ENCODE data around the gene GALNT9. TPM values are rescaled to one million over a fixed set of nuclear protein-coding genes. Genes with fewer than 3 reads are reported as not detected.

GALNT9 gene
- total RNA-seq, 4 donors from 2014 or later = not detected

GRCh38 chr12:132216354-132216987 lies 112.9 kb downstream of the GALNT9 start:
- TF ChIP-seq CTCF (IDR thresholded peaks at IDR 0.05) (no peak), POLR2A (IDR thresholded peaks at IDR 0.05) (no peak)
- H3K4me3 ChIP-seq = no peak overlapping the region
- no peaks in the 10 kb centered on the region for H3K4me1 ChIP-seq
- WGBS, 2 donors = 58 to 65% methylated on average over 9 to 18 of the region's 21 CpGs
- H3K27ac ChIP-seq = no peak overlapping the region
- H3K27me3 ChIP-seq = peaks cover 0 to 80% (median 0%) of the 10 kb centered on the region in 4 donors
- no peaks in the 10 kb centered on the region for H3K9me3 ChIP-seq
- no peak for DNase-seq
- H3K36me3 ChIP-seq = no peaks in the 10 kb centered on the region
- intact Hi-C loops (cut with DNase I) = no loop called here

DNA sequence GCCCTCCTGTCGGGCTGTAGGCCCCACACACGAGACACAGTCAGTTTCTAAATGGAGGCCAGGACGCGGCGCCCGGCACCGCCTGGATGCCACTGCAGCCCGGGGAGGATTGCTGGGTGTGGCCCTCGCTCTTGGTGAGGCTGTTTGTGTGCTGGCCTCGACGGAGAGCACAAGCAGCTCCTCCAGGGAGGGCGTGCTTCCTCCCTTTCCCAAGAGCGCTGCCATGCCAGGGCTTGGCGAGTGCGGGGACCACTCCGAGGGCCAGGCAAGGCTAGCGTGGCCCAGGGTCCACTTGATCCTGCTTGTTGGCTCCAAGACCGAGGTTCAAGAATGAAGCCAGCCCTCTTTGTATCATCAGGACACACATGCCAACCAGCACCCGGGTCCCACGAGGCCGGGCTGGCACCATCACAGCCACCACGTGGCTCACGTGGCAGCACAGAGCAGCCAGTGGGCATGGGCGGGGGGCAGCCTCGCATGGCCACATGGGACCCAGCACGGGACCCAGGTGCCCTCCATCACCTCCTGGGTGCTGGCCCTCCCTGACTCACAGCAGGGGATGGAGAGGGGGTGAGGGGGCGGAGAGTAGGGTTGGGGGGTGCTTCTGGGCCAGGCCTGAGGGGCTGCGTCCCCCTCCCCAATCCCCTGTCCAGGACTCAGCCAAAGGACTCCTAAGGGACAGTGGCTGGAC lies 113.9 kb downstream of the GALNT9 start:
- Histone ChIP-seq H3K4me1 (peaks cover 0 to 1% (median 1%) of the 10 kb centered on the region in 3 donors), H3K27ac (no peak overlapping the region), H3K27me3 (peaks cover 0 to 75% (median 0%) of the 10 kb centered on the region in 4 donors), H3K36me3 (no peaks in the 10 kb centered on the region), H3K4me3 (no peak overlapping the region), H3K9me3 (no peaks in the 10 kb centered on the region)
- TF ChIP-seq CTCF (IDR thresholded peaks at IDR 0.05) (no peak), POLR2A (IDR thresholded peaks at IDR 0.05) (no peak)
- intact Hi-C loops (cut with DNase I) = no loop called here
- DNase-seq = no peak
- 60% methylated on average over 3 of the region's 28 CpGs; no CpG with 5 or more reads in 1 of the 2 donors for WGBS, 2 donors

- TF ChIP-seq POLR2A (IDR thresholded peaks at IDR 0.05) (no peak), CTCF (IDR thresholded peaks at IDR 0.05) (no peak)
- intact Hi-C loops (cut with DNase I) = no loop called here
- Histone ChIP-seq H3K4me1 (peaks cover 0 to 7% (median 4%) of the 10 kb centered on the region in 3 donors), H3K36me3 (no peaks in the 10 kb centered on the region), H3K4me3 (no peak overlapping the region), H3K27me3 (peaks cover 0 to 72% (median 0%) of the 10 kb centered on the region in 4 donors), H3K27ac (no peak overlapping the region), H3K9me3 (no peaks in the 10 kb centered on the region)
- WGBS, 2 donors = 56% methylated on average over 13 of the region's 22 CpGs; no CpG with 5 or more reads in 1 of the 2 donors
- DNase-seq = no peak
Measured at GRCh38 chr12:132214891-132215290, 114.5 kb downstream of the GALNT9 start.

GRCh38 chr12:132214161-132214476 lies 115.3 kb downstream of the GALNT9 start:
- intact Hi-C loops (cut with DNase I) = no loop called here
- 64 to 66% methylated on average over 12 to 13 of the region's 13 CpGs for WGBS, 2 donors
- Histone ChIP-seq H3K36me3 (no peaks in the 10 kb centered on the region), H3K4me3 (no peak overlapping the region), H3K4me1 (peaks cover 0 to 10% (median 4%) of the 10 kb centered on the region in 3 donors), H3K27ac (no peak overlapping the region), H3K27me3 (peaks cover 0 to 71% (median 0%) of the 10 kb centered on the region in 4 donors), H3K9me3 (no peaks in the 10 kb centered on the region)
- no peak for TF ChIP-seq CTCF (IDR thresholded peaks at IDR 0.05)
- no peak for TF ChIP-seq POLR2A (IDR thresholded peaks at IDR 0.05)
- no peak for DNase-seq

DNA sequence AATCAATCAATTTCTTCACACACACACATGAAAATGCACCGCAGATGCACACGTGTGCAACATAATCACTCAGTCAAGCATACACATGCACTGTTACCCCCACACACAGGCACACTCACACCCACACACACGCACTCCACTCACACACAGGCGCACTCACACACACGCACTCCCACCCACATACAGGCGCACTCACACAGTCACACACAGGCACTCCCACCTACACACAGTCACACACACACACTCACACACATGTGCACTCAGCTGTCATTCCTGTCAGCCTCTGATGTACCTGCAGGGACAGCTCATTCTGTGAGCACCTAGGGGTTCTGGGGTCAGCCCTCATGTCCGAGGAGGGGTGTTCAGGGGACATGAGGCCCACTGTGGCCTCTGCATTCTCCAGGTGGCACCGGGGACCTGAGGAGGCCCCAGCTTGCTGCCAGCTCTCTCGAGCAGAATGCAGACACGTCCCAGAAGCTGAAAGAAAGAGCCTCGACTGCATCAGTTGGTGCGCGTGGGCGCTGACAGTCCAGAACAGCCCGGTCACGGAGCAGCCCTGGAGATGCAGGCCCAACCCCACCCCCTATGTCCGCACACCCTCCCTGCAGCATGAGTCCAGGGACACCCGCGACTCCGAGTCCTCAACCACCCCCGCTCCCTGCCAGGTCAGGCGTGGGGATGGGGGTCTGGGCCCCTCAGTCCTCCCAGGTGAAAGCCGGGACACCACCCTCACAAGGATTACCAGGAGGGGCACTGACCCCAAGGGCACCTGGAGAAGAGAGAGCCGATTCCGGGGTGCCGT lies 115.8 kb downstream of the GALNT9 start:
- WGBS, 2 donors = 71 to 74% methylated on average over 6 to 14 of the region's 26 CpGs
- intact Hi-C loops (cut with DNase I) = no loop called here
- no peak for DNase-seq
- H3K27me3 ChIP-seq = peaks cover 0 to 71% (median 0%) of the 10 kb centered on the region in 4 donors
- H3K4me1 ChIP-seq = peaks cover 0 to 10% (median 4%) of the 10 kb centered on the region in 3 donors
- H3K9me3 ChIP-seq = no peaks in the 10 kb centered on the region
- H3K27ac ChIP-seq = no peak overlapping the region
- no peak overlapping the region for H3K4me3 ChIP-seq
- H3K36me3 ChIP-seq = no peaks in the 10 kb centered on the region
- TF ChIP-seq CTCF (IDR thresholded peaks at IDR 0.05) (no peak), POLR2A (IDR thresholded peaks at IDR 0.05) (no peak)
